ENCODE data around the gene SOX12.

DNA sequence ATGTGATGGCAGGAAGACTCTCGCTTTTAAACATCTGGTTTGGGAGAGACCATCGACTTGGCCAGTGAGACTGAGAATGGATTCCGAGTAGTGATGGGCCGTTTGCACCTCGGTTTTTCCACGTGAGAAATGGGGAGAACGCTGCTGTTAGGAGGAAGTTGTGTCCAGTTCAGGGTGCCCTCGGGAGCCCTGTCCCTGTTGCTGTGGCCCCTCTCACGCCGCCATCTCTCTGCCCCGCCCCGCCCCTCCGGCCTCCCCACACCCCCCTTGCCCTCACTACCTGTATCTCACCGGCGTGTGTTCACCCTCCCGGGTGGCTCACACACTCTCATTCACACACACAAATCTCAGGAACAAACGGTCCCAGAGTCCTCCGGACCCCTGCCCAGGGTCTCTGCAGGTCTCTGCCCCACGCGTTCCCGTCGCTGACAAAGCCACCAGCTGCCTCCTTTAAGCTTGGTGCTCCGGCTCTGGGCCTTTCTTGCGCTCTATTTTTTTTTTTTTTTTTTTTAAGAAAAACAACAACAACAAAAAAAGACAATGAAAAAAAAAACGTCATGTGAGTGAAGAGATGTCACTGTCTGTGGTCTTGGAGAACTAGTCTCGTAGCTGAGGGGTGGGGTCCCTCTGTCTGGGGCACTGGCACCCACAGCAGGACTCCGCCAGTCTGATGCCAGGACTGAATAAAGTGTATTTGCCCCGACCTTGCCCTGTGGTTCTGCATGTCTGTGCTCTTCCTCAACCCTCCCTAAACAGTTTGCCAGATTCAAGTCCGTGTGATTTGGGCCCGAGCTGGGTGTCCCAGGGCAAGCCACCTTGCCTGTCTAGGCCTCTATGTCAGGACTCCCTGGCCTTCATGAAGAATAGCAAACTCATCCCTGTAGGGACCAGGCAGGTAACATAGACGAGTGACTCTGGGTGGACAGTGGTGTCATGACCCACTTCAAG, 2.9 kb downstream of the SOX12 start:
- no peak for TF ChIP-seq POLR2A (IDR thresholded peaks at IDR 0.05; ENCODE audit: low read depth, low read length)
- TF ChIP-seq POLR2AphosphoS5 (IDR thresholded peaks at IDR 0.05; ENCODE audit: low read depth, low read length), result no peak
- no peak for TF ChIP-seq TAF1 (IDR thresholded peaks at IDR 0.05; ENCODE audit: borderline replicate concordance, low read depth, low read length)
